ENCODE measurements around the gene KCNJ6. TPM values are rescaled to one million over a fixed set of nuclear protein-coding genes. Genes with fewer than 3 reads are reported as not detected.

KCNJ6 gene
- total and polyA plus RNA-seq, 9 of the 15 experiments (the other 6 are each of a cell fraction or from before 2014, with no cell fraction given), result 0.06 to 0.21 (median 0.13) TPM; not detected in 1

GRCh38 chr21:37563641-37564340, 352.5 kb downstream of the KCNJ6 start:
- DNase-seq (ENCODE audit: extremely low read depth in 1 of 4, low spot score in 3 of 4) (peak; percentile 98 to 99 (median 98)), ATAC-seq (peak; percentile 93), FAIRE-seq (peak; percentile 84)
- in situ Hi-C loops (cut with MboI) (no loop called here), intact Hi-C loops (cut with micrococcal nuclease) (loop anchor here (2.0 to 10.0 kb wide), 4 partner anchors 19 to 339 kb away; no protein-coding TSS in a partner anchor)
- Histone ChIP-seq H3K79me2 (ENCODE audit: control insufficient read depth, insufficient read depth, low read length) (peaks cover 10% of the 10 kb centered on the region), H3K27ac (ENCODE audit: extremely low read depth, low read depth, low read length) (peak overlapping the region; percentile 90), H2AFZ (ENCODE audit: low read depth, low read length) (peak overlapping the region; percentile 98), H3K4me3 (peak overlapping the region; percentile 61), H3K9me3 (replicated peaks; ENCODE audit: control insufficient read depth, insufficient read depth, low read depth, low read length) (peaks cover 2% of the 10 kb centered on the region; the same call in 1 of the 2 replicates), H3K9ac (ENCODE audit: insufficient read depth in 1 of 2, low read depth in 2 of 2, low read length in 2 of 2) (peak overlapping the region; percentile 67 to 92), H3K36me3 (ENCODE audit: control insufficient read depth, insufficient read depth, low read length) (no peaks in the 10 kb centered on the region), H3K9me1 (ENCODE audit: control insufficient read depth, insufficient read depth, low read length) (no peaks in the 10 kb centered on the region), H3K4me1 (replicated peaks in 1 of 2; ENCODE audit: control insufficient read depth in 2 of 2, insufficient read depth in 2 of 2, low read length in 2 of 2) (peaks cover 30 to 55% of the 10 kb centered on the region in 2 experiments), H4K20me1 (replicated peaks; ENCODE audit: control insufficient read depth, insufficient read depth, low read length) (no peaks in the 10 kb centered on the region), H3K4me2 (ENCODE audit: insufficient read depth, low read length) (peak overlapping the region; percentile 98), H3K27me3 (ENCODE audit: control insufficient read depth in 2 of 2, insufficient read depth in 2 of 2, low read length in 2 of 2) (no peaks in the 10 kb centered on the region)
- POLR2A ChIA-PET, result interaction anchor here (0.7 to 2.7 kb wide), 25 partner anchors 9 to 601 kb away, joined by 3 to 28 read pairs (median 4); partner anchors contain the start of gene VPS26C
- CTCF ChIA-PET (ENCODE audit: low intra/inter-chr PET ratio), result interaction anchor here (0.6 kb wide), 1 partner anchor 17 kb away, joined by 3 read pairs; no protein-coding TSS in a partner anchor
- WGBS (ENCODE audit: insufficient coverage, low coverage, missing lambda C conversion rate), result under 1% methylated on average over 67 of the region's 67 CpGs
- no TSS peak for BruUV-seq (replicated peaks)
- TF ChIP-seq DACH1 (IDR thresholded peaks at IDR 0.05; ENCODE audit: partially characterized antibody) (peak; percentile 11), XRCC5 (IDR thresholded peaks at IDR 0.05; ENCODE audit: low read depth, low read length) (peak; percentile 81), HDGF (IDR thresholded peaks at IDR 0.05) (peak; percentile 75; the same call in 1 of the 2 replicates), GTF2F1 (IDR thresholded peaks at IDR 0.05; ENCODE audit: low read depth, low read length) (peak; percentile 68), LARP7 (IDR thresholded peaks at IDR 0.05) (no peak), LCOR (CRISPR knock-in tag; IDR thresholded peaks at IDR 0.05) (peak; percentile 93), ETS2 (tag; IDR thresholded peaks at IDR 0.05; ENCODE audit: borderline replicate concordance, poor library complexity, severe bottlenecking) (no peak), ZNF511 (CRISPR knock-in tag; IDR thresholded peaks at IDR 0.05) (peak; percentile 17; the same call in 1 of the 2 replicates), ZNF277 (CRISPR knock-in tag; IDR thresholded peaks at IDR 0.05; ENCODE audit: borderline replicate concordance) (no peak), ZNF644 (tag; IDR thresholded peaks at IDR 0.05; ENCODE audit: low read depth) (no peak), RHOXF2B (CRISPR knock-in tag; conservative IDR thresholded peaks at IDR 0.05) (0 out of 2 replicates have a peak, but pooled peaks have one; percentile 7), NFE2 (IDR thresholded peaks at IDR 0.05; ENCODE audit: low read depth) (no peak; the same call in 1 of the 2 replicates), YY1 (IDR thresholded peaks at IDR 0.05; ENCODE audit: borderline replicate concordance in 1 of 3, control insufficient read depth in 1 of 3, extremely low read depth in 1 of 3, insufficient read depth in 3 of 3, insufficient read length in 1 of 3, insufficient replicate concordance in 2 of 3, low read depth in 1 of 3, low read length in 2 of 3) (peak in 2 of 3 experiments; percentile 53 to 67), HDAC8 (tag; IDR thresholded peaks at IDR 0.05) (no peak), CREBBP (IDR thresholded peaks at IDR 0.05; ENCODE audit: low read depth, low read length) (no peak), MEF2D (tag; conservative IDR thresholded peaks at IDR 0.05; ENCODE audit: low read depth) (no peak), MIER1 (IDR thresholded peaks at IDR 0.05; ENCODE audit: low read depth) (no peak), SNAPC5 (CRISPR knock-in tag; IDR thresholded peaks at IDR 0.05) (no peak), EGR1 (conservative IDR thresholded peaks at IDR 0.05) (peak; percentile 71; the same call in 1 of the 2 replicates)

Measured in K562 (cell line).